Activated B cell treated with CpG ODN at 0.5 μM for 24 hours (primary cell): Measurements from ENCODE around the gene TTC27. TPM values are rescaled to one million over a fixed set of nuclear protein-coding genes. Genes with fewer than 3 reads are reported as not detected.

Source experiments
- ATAC-seq: fragments of 200-7000 bp; cut with Tn5 transposase; one replicate; pipeline ENCODE4 v1.10.0; 2021; ENCODE audit warnings: low read depth, mild to moderate bottlenecking, moderate library complexity
- CTCF ChIA-PET: fragments of 350-600 bp; sonication (Branson Sonifier 250); formaldehyde crosslinking; loops from one replicate; lab custom pipeline; 2021; ENCODE audit warnings: antibody characterized with exemption; lab: Charles Lee
- POLR2A ChIA-PET: fragments of 350-600 bp; sonication (Branson Sonifier 250); formaldehyde crosslinking; loops from one replicate; lab custom pipeline; 2021; ENCODE audit warnings: antibody characterized with exemption; lab: Charles Lee
- DNase-seq: peaks from one replicate; pipeline ENCODE4 v3.0.0; 2022
- H3K27ac Mint-ChIP-seq: one replicate; pipeline ENCODE4 v1.8.0; 2020; ENCODE audit warnings: mixed read lengths
- H3K27me3 Mint-ChIP-seq: one replicate; pipeline ENCODE4 v1.8.0; 2021; ENCODE audit warnings: mixed read lengths
- H3K36me3 Mint-ChIP-seq: one replicate; pipeline ENCODE4 v1.8.0; 2021; ENCODE audit warnings: low read depth, mixed read lengths
- H3K4me1 Mint-ChIP-seq: one replicate; pipeline ENCODE4 v1.8.0; 2021; ENCODE audit warnings: mixed read lengths
- H3K4me3 Mint-ChIP-seq: one replicate; pipeline ENCODE4 v1.8.0; 2020; ENCODE audit warnings: mild to moderate bottlenecking, mixed read lengths
- H3K9me3 Mint-ChIP-seq: one replicate; pipeline ENCODE4 v1.8.0; 2020; ENCODE audit warnings: mixed read lengths
- CTCF ChIP-seq: fragments of 200-600 bp; IDR thresholded peaks from one replicate; pipeline ENCODE4 v1.8.0; 2022; ENCODE audit warnings: antibody characterized with exemption, mild to moderate bottlenecking
- intact Hi-C: fragments of 100-400 bp; cut with micrococcal nuclease; formaldehyde crosslinking; loops from one replicate; pipeline ENCODE4 v1.15.1; 2024
- total RNA-seq: library from RNA; stranded (reverse); gene quantifications from 2 replicates; pipeline ENCODE4 v1.2.3, GENCODE V29; 2022

TTC27 gene
- total RNA-seq, 1 donor from 2014 or later, result 34.8 TPM

GRCh38 chr2:32641180-32641579 lies 13.3 kb downstream of the TTC27 start:
- peaks cover 74% of the 10 kb centered on the region for H3K36me3 Mint-ChIP-seq

GRCh38 chr2:32647180-32647651 lies 19.4 kb downstream of the TTC27 start:
- ChIA-PET POLR2A (interaction anchor here (0.7 kb wide), 1 partner anchor 64 kb away, joined by 3 read pairs; no protein-coding TSS in a partner anchor), CTCF (interaction anchor here (0.6 kb wide), 1 partner anchor 19 kb away, joined by 4 read pairs; no protein-coding TSS in a partner anchor)
- Mint-ChIP-seq H3K4me1 (no peaks in the 10 kb centered on the region), H3K27ac (no peak overlapping the region), H3K36me3 (peaks cover 65% of the 10 kb centered on the region), H3K27me3 (no peaks in the 10 kb centered on the region), H3K4me3 (no peak overlapping the region), H3K9me3 (no peaks in the 10 kb centered on the region)
- DNase-seq (no peak), ATAC-seq (no peak)
- intact Hi-C loops, result no loop called here
- TF ChIP-seq CTCF, result no peak

More at GRCh38 chr2:32641180-32641579, 13.3 kb downstream of the TTC27 start:
- no peak for DNase-seq
- no peaks in the 10 kb centered on the region for H3K9me3 Mint-ChIP-seq
- no peaks in the 10 kb centered on the region for H3K27me3 Mint-ChIP-seq
- no peak for ATAC-seq
- H3K4me1 Mint-ChIP-seq, result no peaks in the 10 kb centered on the region
- no peak overlapping the region for H3K27ac Mint-ChIP-seq
- no peak overlapping the region for H3K4me3 Mint-ChIP-seq
- intact Hi-C loops, result no loop called here
- TF ChIP-seq CTCF, result no peak
- POLR2A ChIA-PET, result no interaction called here
- CTCF ChIA-PET, result no interaction called here

- Mint-ChIP-seq H3K4me3 (no peak overlapping the region), H3K27me3 (no peaks in the 10 kb centered on the region), H3K9me3 (no peaks in the 10 kb centered on the region), H3K36me3 (peaks cover 71% of the 10 kb centered on the region), H3K4me1 (no peaks in the 10 kb centered on the region), H3K27ac (no peak overlapping the region)
- no peak for ATAC-seq
- DNase-seq, result no peak
- no peak for TF ChIP-seq CTCF
- intact Hi-C loops, result no loop called here
- ChIA-PET POLR2A (no interaction called here), CTCF (no interaction called here)
These were observed 24.8 kb downstream of the TTC27 start for GRCh38 chr2:32652555-32653209.

- ChIA-PET POLR2A (no interaction called here), CTCF (no interaction called here)
These were observed 28.2 kb downstream of the TTC27 start for GRCh38 chr2:32656069-32656468.

More at GRCh38 chr2:32656069-32656468, 28.2 kb downstream of the TTC27 start:
- Mint-ChIP-seq H3K4me1 (peaks cover under 1% of the 10 kb centered on the region), H3K27ac (no peak overlapping the region), H3K9me3 (peaks cover 7% of the 10 kb centered on the region), H3K4me3 (no peak overlapping the region), H3K27me3 (no peaks in the 10 kb centered on the region), H3K36me3 (peaks cover 81% of the 10 kb centered on the region)
- ATAC-seq (no peak), DNase-seq (no peak)
- intact Hi-C loops, result no loop called here
- no peak for TF ChIP-seq CTCF
